PC-3 (cell line): Measurements from ENCODE around the gene ADGRV1.

ENCODE experiments used
- EZH2 ChIP-seq: fragments of 300-600 bp; sonication (generic); IDR thresholded peaks from one replicate; pipeline ENCODE4 v1.6.1; 2017; ENCODE audit warnings: antibody characterized with exemption, mild to moderate bottlenecking, low read length; ENCODE audit not compliant: unreplicated experiment
- TF ChIP-seq, protein P1 (sequence below): fragments of 300-600 bp; sonication (generic); conservative IDR thresholded peaks from 2 replicates; pipeline ENCODE4 v1.5.1; 2017; ENCODE audit warnings: antibody characterized with exemption, low read depth, mild to moderate bottlenecking, low read length

DNA sequence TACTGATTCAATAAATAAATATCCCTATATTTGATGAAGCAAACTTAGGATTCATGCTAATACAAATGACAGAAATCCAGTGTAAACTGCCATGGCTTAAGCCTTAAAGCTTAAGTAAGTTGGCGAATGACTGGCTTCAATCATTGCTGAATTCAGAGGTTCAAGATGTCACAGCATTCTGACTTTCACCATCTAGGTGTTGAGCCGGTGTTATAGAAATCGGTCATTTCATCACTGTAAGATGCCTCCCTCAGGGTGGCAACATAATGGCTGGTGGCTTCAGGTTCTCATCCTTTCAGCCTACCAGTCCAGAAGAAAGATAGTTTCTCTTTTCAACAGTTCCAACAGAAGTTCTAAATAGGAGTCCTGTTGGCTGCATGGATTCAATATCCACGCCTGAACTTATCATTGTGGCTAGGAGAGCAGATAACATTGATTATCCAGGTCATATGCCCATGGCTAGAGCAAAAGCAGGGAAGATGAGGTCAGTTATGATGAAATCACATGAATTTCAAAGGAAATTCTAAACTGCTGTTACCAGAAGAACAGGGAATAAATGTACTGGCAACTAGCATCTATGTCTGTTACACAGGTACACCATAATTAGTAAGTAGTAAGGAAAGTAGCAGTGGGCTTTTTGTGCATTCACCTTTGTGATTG, 460.2 kb downstream of the ADGRV1 start:
- TF ChIP-seq, protein P1, sequence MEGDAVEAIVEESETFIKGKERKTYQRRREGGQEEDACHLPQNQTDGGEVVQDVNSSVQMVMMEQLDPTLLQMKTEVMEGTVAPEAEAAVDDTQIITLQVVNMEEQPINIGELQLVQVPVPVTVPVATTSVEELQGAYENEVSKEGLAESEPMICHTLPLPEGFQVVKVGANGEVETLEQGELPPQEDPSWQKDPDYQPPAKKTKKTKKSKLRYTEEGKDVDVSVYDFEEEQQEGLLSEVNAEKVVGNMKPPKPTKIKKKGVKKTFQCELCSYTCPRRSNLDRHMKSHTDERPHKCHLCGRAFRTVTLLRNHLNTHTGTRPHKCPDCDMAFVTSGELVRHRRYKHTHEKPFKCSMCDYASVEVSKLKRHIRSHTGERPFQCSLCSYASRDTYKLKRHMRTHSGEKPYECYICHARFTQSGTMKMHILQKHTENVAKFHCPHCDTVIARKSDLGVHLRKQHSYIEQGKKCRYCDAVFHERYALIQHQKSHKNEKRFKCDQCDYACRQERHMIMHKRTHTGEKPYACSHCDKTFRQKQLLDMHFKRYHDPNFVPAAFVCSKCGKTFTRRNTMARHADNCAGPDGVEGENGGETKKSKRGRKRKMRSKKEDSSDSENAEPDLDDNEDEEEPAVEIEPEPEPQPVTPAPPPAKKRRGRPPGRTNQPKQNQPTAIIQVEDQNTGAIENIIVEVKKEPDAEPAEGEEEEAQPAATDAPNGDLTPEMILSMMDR: no peak
- TF ChIP-seq EZH2: no peak
